Activated T-helper 2 cell treated with anti-CD3 and anti-CD28 coated beads, Interferon-gamma antibody, Interleukin-2, Interleukin-4, amounts not matched to agents 10 μg/mL and 5 μg/mL and 100 μg/mL, durations not matched to agents 14 hours and 24 hours and 36 hours (primary cell): ENCODE data around the gene VAC14. TPM values are rescaled to one million over a fixed set of nuclear protein-coding genes. Genes with fewer than 3 reads are reported as not detected.
A peak's percentile ranks its signal among the peaks of the same experiment; 100 is the strongest.
"Not testable (repeated sequence)": the region's sequence is repeated elsewhere in the genome, so short reads cannot be mapped to it uniquely, and the experiment has no call there.

Source experiments
- DNase-seq: peaks from one replicate; pipeline ENCODE4 v3.0.0; 2021; ENCODE audit warnings: low spot score
- H3K27ac Mint-ChIP-seq: one replicate; pipeline ENCODE4 v1.8.0; 2021; ENCODE audit warnings: mixed read lengths
- H3K27me3 Mint-ChIP-seq: one replicate; pipeline ENCODE4 v1.8.0; 2021; ENCODE audit warnings: low read depth, mixed read lengths
- H3K36me3 Mint-ChIP-seq: one replicate; pipeline ENCODE4 v1.8.0; 2021; ENCODE audit warnings: low read depth, mixed read lengths
- H3K4me1 Mint-ChIP-seq: one replicate; pipeline ENCODE4 v1.8.0; 2021; ENCODE audit warnings: low read depth, mixed read lengths
- H3K4me3 Mint-ChIP-seq: one replicate; pipeline ENCODE4 v1.8.0; 2021; ENCODE audit warnings: low read depth, mild to moderate bottlenecking, moderate library complexity, mixed read lengths
- H3K9me3 Mint-ChIP-seq: one replicate; pipeline ENCODE4 v1.8.0; 2021; ENCODE audit warnings: mixed read lengths
- intact Hi-C: fragments of 100-400 bp; cut with micrococcal nuclease; formaldehyde crosslinking; loops from one replicate; pipeline ENCODE4 v1.15.1; 2023
- total RNA-seq: library from RNA; stranded (reverse); gene quantifications from 2 replicates; pipeline ENCODE4 v1.2.3, GENCODE V29; 2022

Gene VAC14
- total RNA-seq = 30.9 and 34.8 TPM in 2 replicates

DNA sequence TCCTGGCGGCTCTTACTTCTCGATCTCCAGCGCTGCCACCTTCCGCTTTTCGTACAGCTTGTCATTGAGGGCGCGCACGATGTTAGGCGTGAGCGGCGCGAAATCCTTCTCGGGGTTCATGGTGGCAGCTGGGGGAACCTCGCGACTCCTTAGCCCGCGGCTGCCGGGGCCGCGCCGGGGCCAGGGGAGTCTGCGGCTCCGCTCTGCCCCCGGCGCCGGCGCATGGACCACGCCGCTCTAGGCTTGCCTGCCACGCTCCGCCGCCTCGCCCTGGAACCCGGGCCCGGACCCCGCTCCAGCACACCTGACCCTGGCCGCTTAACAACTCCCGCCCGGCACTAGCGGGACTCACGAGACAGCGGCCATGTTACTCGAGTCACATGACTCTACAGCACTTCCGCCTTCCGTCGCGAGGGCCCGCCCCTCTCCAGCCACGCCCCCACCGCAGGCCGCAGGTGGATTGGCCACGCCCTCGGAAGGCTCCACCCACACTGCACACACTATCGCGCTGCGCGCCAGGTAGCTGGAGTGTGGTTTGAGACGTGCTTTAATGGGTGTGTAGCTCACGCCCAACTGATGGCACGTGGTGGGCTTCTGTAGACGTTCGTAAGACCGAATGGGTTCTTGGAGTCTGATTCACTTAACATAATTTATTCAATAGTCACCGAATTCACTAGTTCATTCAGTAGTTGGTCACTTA lies at the start of gene VAC14:
TSS of gene VAC14 (minus strand) at position 378 of the 700 bp plus-strand sequence. CDS start at position 120, 258 bp downstream.
- Mint-ChIP-seq H3K9me3 (peaks cover 6% of the 10 kb centered on the region), H3K27me3 (no peaks in the 10 kb centered on the region), H3K27ac (peak within 1 kb of the TSS; percentile 92), H3K4me1 (peaks cover 23% of the 10 kb centered on the region), H3K4me3 (peak within 1 kb of the TSS; percentile 93), H3K36me3 (no peaks in the 10 kb centered on the region)
- intact Hi-C loops = no loop called here
- DNase-seq = peak; percentile 94

DNA sequence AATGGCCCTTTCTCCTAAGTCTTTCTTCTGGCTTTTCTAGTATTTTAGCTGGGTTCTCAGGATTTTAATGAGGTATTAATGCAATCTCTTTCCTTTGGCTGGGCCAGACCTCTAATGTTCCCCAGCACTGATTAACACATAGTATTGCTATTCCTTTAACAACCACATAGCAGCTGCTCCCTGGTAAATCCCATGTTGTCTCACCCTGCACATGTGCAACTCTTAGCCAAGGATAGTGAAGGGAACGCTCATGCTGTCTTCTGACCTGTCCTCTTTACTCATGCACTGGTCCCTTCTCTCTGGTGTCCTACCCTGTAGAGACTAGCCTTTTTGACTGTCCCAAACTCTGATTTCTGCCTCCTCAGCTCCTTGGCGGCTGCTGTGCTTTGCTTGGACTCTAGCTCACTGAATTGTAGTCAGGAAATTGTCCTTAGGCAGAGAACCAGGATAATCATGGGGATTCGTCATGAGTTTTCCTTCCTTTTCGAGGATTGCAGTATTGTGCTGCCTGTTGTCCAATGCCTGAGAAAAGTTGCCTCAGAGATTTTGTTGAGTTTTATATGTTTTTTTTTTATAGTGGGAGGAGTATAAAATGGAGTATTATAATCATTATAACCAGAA lies 22.6 kb upstream of the VAC14 start:
- H3K27ac Mint-ChIP-seq, H3K9me3 Mint-ChIP-seq, intact Hi-C loops, H3K4me1 Mint-ChIP-seq, DNase-seq, H3K36me3 Mint-ChIP-seq, H3K4me3 Mint-ChIP-seq, H3K27me3 Mint-ChIP-seq: not testable (repeated sequence)

DNA sequence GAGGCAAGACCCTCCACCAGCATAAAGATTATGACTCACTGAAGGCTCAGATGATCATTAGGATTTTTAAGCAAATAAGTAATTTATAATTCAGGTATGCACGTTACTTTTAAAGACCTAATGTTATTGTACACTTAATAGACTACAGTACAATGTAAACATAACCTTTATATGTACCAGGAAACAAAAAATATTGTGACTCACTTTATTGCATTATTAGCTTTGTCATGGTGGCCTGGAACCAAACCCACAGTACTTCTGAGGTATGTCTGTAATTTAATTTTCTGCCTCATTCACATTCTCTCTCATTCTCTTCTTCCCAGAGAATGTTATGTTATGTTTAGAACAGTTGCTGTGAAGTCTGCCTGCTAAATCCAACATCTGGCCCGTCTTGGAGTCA lies 21.8 kb upstream of the VAC14 start:
- H3K36me3 Mint-ChIP-seq, H3K27ac Mint-ChIP-seq, H3K4me1 Mint-ChIP-seq, H3K27me3 Mint-ChIP-seq, DNase-seq, intact Hi-C loops, H3K9me3 Mint-ChIP-seq, H3K4me3 Mint-ChIP-seq: not testable (repeated sequence)

DNA sequence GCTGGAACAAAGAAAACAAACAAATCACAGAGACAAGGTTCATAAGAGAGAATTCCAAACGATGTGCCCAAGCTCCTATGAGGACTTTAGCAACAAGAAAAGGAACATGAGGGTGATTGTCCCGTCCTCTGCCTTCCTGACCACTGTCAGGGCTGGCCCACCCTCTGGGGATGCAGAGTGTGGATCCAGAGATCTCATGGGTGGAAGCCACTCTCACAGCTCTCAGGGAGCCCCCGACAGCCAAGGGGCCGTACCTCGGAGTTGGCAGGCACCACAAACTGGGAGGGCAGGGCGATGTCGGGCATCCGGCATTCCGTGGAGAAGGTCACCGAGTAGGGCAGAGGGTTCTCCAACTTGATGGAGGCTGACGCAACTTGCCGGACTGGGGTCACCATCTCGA lies 17.1 kb upstream of the VAC14 start:
- intact Hi-C loops, H3K36me3 Mint-ChIP-seq, H3K4me3 Mint-ChIP-seq, H3K9me3 Mint-ChIP-seq, H3K4me1 Mint-ChIP-seq, DNase-seq, H3K27me3 Mint-ChIP-seq, H3K27ac Mint-ChIP-seq: not testable (repeated sequence)

DNA sequence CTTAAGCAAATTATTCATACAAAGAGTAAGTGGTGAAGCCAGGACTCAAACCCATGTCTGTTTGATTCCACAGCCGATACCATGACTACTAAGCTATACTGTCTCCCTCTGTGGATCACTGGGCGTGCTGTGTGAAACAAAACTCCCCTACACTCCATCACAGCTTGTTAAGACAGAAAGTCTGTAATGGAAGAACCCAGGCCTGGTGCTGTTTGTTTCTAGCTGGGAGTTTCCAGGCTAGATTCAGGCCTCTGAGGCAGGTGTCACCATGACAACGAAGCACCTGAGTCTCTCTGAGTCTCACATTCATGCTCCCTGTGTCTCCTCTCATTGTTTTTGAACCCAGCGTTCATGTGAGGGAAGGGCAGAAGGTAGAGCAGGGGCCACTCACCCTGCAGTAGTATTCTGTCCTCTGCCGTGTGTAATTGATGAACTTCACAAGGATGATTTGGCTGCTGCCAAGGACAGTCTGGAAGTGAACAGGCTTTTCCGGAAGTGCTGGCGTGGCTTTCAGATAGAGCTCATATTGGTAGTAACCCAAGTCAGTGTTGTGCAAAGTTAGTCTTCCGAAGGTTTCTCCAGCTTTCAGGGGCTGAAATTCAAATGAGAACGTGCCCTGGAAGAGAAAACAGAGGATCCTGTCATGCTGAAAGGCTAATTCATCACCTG lies 8.6 kb upstream of the VAC14 start:
- intact Hi-C loops = no loop called here

DNA sequence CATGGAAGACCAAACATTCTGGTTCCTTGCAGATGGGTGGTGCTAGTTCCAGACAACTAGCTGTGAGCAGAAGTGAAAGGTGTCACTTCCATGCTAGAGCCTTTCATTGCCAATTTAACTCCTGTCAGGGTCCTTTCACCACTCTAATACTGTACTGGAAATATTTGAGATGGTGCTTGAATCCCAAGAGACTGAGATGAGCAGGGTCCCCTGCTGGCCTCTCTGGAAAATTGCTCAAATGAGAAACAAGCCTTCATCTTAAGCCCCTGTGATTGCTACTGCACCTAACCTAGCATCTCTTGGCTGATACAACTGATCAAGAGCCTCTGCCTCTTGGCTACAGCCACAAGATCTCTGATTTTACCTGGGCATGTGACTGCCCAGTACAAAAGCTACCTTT lies 7.4 kb upstream of the VAC14 start:
- DNase-seq = no peak
- H3K9me3 Mint-ChIP-seq = peaks cover 6% of the 10 kb centered on the region
- intact Hi-C loops = no loop called here
- peaks cover 7% of the 10 kb centered on the region for H3K4me1 Mint-ChIP-seq
- H3K27ac Mint-ChIP-seq = no peak overlapping the region
- H3K36me3 Mint-ChIP-seq = no peaks in the 10 kb centered on the region
- peaks cover 3% of the 10 kb centered on the region for H3K27me3 Mint-ChIP-seq
- no peak overlapping the region for H3K4me3 Mint-ChIP-seq

More for the DNA sequence above, 8.6 kb upstream of the VAC14 start:
- Mint-ChIP-seq H3K36me3 (no peaks in the 10 kb centered on the region), H3K27me3 (peaks cover 3% of the 10 kb centered on the region), H3K27ac (no peak overlapping the region), H3K4me1 (peaks cover 7% of the 10 kb centered on the region), H3K4me3 (no peak overlapping the region), H3K9me3 (no peaks in the 10 kb centered on the region)
- DNase-seq = no peak

DNA sequence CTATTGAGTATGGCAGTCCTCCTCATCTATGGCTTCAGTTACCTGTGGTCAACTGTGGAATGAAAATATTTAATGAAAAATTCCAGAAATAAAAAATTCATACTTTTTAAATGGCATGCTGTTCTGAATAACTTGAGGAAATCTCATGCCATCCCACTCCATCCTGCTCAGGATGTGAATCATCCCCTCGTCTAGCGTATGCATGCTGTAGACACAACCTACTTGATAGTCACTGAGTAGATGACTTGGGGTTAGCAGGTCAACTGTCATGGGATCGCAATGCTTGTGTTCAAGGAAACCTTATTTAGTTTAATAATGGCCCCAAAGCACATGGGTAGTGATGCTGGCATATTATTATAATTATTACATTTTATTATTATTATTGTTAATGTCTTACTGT lies 4.8 kb upstream of the VAC14 start:
- intact Hi-C loops = no loop called here
- Mint-ChIP-seq H3K4me1 (peaks cover 10% of the 10 kb centered on the region), H3K36me3 (no peaks in the 10 kb centered on the region), H3K27ac (no peak overlapping the region), H3K9me3 (peaks cover 6% of the 10 kb centered on the region), H3K4me3 (no peak overlapping the region), H3K27me3 (peaks cover 3% of the 10 kb centered on the region)
- DNase-seq = no peak

DNA sequence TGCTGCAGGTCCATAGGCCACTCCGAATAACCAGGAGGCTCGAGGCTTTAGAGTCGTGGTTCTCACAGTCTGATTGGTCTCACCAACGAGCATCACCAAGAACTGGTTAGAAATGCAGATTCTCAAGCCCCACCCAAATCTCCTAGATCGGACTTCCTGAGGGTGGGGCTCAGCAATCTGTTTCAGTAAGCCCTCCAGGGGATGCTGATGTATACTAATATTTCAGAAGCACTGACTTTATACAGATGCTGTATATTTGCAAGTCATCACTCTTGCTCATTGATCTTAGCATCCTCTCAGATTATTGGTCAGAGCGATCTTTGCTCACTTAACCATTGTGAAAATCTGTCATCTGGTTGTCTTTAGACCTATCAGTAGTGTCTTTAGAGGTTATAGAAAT lies 4.4 kb upstream of the VAC14 start:
- H3K4me3 Mint-ChIP-seq = no peak overlapping the region
- intact Hi-C loops = no loop called here
- H3K27ac Mint-ChIP-seq = no peak overlapping the region
- H3K9me3 Mint-ChIP-seq = peaks cover 6% of the 10 kb centered on the region
- H3K27me3 Mint-ChIP-seq = peaks cover 3% of the 10 kb centered on the region
- no peak for DNase-seq
- peaks cover 11% of the 10 kb centered on the region for H3K4me1 Mint-ChIP-seq
- no peaks in the 10 kb centered on the region for H3K36me3 Mint-ChIP-seq

DNA sequence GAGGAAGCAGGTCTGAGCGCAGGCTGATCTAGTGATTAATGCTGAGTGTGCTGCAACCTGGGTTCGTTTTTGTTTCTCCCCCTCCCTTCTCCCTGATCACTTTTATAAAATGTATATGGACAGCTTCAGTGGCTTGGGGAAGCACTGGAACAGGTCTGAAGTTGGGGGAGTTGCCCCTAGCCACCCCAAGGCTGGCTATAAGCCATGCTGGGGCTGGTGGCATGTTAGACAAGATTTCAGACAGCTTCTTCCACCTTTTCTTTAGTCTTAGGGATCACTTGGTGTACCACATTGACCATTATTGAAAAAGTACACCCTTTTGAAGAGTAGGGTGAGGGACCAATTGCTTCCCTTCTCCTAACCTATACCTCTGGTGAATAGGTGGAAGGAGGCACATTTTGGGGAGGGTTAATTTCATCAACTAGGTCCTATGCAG lies 3.8 kb upstream of the VAC14 start:
- H3K27ac Mint-ChIP-seq = no peak overlapping the region
- no peak overlapping the region for H3K4me3 Mint-ChIP-seq
- DNase-seq = no peak
- peaks cover 3% of the 10 kb centered on the region for H3K27me3 Mint-ChIP-seq
- H3K4me1 Mint-ChIP-seq = peaks cover 16% of the 10 kb centered on the region
- intact Hi-C loops = no loop called here
- H3K36me3 Mint-ChIP-seq = no peaks in the 10 kb centered on the region
- H3K9me3 Mint-ChIP-seq = peaks cover 6% of the 10 kb centered on the region

DNA sequence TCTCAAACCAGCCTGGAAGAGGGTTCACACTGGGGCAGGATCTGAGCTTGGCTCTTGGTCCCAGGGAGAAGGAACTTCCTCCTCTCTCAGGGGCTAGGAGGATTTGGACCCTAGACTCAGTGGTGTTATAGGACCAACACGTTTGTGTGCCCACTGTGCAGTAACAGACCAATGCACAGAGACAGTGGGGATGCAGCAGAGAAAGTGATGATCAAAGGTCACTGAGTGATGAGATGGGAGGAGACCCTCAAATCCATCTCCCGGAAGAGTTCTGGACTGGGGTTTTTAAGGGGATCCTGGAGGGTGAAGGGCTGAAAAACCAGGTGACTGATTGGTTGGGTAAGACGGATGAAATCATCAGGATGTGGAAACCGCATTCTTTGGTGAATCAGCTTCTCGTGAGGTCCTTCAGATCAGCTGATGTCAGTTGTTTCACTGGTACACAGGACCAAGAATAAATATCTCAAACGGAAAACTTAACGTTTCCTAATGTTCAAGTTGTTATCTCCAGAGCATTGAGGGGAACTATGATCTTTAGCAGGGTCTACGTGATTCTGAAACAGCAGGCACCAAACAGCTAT lies 3.3 kb upstream of the VAC14 start:
- no peak overlapping the region for H3K27ac Mint-ChIP-seq
- peaks cover 3% of the 10 kb centered on the region for H3K27me3 Mint-ChIP-seq
- no peak for DNase-seq
- H3K4me1 Mint-ChIP-seq = peaks cover 20% of the 10 kb centered on the region
- intact Hi-C loops = no loop called here
- peaks cover 6% of the 10 kb centered on the region for H3K9me3 Mint-ChIP-seq
- H3K4me3 Mint-ChIP-seq = no peak overlapping the region
- no peaks in the 10 kb centered on the region for H3K36me3 Mint-ChIP-seq

DNA sequence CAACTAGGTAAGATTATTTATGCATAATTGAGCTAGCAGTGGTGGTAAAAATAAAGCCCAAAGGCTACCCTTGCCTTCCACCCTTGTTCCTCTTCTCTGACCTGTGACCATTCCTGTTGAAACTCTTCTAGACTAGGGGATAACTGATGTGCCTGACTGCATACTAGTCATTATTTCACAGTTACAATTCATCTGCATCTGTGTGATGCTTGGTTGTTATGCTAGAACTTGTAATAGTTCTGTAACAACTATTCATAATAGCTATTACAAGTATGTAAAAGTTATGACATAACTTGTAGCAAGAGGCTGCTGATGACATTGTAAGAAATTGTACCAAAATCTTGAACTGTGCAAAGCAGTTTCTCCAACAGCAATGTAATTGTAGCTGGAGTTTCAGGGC lies 2.4 kb upstream of the VAC14 start:
- Mint-ChIP-seq H3K4me1 (peaks cover 23% of the 10 kb centered on the region), H3K9me3 (peaks cover 6% of the 10 kb centered on the region), H3K36me3 (no peaks in the 10 kb centered on the region), H3K4me3 (no peak overlapping the region), H3K27me3 (no peaks in the 10 kb centered on the region), H3K27ac (no peak overlapping the region)
- intact Hi-C loops = no loop called here
- DNase-seq = no peak

DNA sequence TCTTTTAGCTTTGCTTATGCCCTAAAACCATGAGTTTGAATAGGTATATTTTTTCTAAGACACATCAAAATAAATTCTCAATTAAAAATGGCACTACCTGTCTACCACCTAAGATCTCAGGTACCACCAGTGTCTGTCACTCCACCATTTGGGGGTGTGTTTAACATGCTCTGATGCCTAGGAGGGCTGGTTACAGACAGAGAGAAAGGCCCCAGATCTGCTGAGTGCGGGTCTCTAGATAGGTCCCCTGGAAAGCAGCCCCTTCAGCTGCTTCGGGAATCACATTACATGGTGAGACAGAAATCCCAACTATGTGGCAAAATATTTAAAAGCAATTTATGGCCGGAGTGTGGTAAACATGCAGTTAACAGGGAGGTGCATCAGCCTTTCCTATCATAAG lies 653 bp upstream of the VAC14 start:
- Mint-ChIP-seq H3K27ac (no peak overlapping the region), H3K4me3 (peak overlapping the region; percentile 93), H3K4me1 (peaks cover 23% of the 10 kb centered on the region)

DNA sequence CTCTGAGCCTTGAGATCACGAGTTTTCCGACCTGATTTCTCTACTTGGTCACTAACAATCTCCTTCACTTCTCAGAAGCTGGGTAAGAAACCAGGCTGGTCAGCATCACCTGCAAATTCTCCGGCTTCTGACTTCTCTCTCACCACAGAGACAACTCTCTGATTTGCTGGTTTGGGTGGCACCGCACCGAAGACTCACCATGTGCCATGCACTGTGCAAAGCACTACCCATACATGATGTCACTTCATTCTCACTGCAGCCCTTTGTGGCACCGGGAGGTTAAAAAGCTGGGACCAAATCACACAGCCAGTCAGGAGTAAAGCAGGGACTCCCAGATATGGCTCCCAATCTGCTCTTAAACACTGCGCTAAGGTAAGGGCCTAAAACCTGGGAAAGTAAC lies 647 bp downstream of the VAC14 start:
- Mint-ChIP-seq H3K9me3 (peaks cover 6% of the 10 kb centered on the region), H3K27ac (peak overlapping the region; percentile 86), H3K4me3 (peak overlapping the region; percentile 93), H3K27me3 (no peaks in the 10 kb centered on the region), H3K36me3 (no peaks in the 10 kb centered on the region), H3K4me1 (peaks cover 18% of the 10 kb centered on the region)
- intact Hi-C loops = no loop called here
- DNase-seq = no peak

More for the DNA sequence above, 653 bp upstream of the VAC14 start:
- no peaks in the 10 kb centered on the region for H3K36me3 Mint-ChIP-seq
- H3K27me3 Mint-ChIP-seq = no peaks in the 10 kb centered on the region
- intact Hi-C loops = no loop called here
- H3K9me3 Mint-ChIP-seq = peaks cover 6% of the 10 kb centered on the region
- DNase-seq = no peak
